K562 (cell line): ENCODE measurements around the gene SLC26A11. TPM values are rescaled to one million over a fixed set of nuclear protein-coding genes. Genes with fewer than 3 reads are reported as not detected.

ENCODE experiments used
- EP300 ChIP-seq: IDR thresholded peaks from 2 replicates; pipeline ENCODE4 v1.6.1; 2012; ENCODE audit warnings: low read length, improper control_type of control experiment
- GABPB1 ChIP-seq: sonication (generic); formaldehyde crosslinking; IDR thresholded peaks from 2 replicates; pipeline ENCODE4 v1.8.0; 2022; ENCODE audit warnings: mild to moderate bottlenecking, missing genetic modification reagents
- HDAC1 ChIP-seq, 2 experiments: fragments of 450-650 bp; IDR thresholded peaks; 2 replicates each; pipeline ENCODE4 v1.6.1; 2016 to 2017; ENCODE audit warnings: inconsistent platforms in 1 of 2, mild to moderate bottlenecking in 1 of 2, moderate library complexity in 1 of 2
- KLF1 ChIP-seq: fragments of 450-650 bp; IDR thresholded peaks from 2 replicates; pipeline ENCODE4 v1.6.1; 2016; ENCODE audit warnings: missing genetic modification characterization, missing compliant biosample characterization
- MECOM ChIP-seq: fragments of 250-450 bp; sonication (Bioruptor Pico); IDR thresholded peaks from 2 replicates; pipeline ENCODE4 v1.8.0; 2022; ENCODE audit warnings: inconsistent platforms
- POLR2G ChIP-seq: fragments of 200-400 bp; formaldehyde crosslinking; IDR thresholded peaks from 2 replicates; pipeline ENCODE4 v1.6.1; 2017; ENCODE audit warnings: low read depth, mild to moderate bottlenecking, antibody characterized with exemption, low read length, moderate library complexity
- PTTG1 ChIP-seq: fragments of 450-650 bp; IDR thresholded peaks from 2 replicates; pipeline ENCODE4 v1.6.1; 2016; ENCODE audit warnings: low read depth, mild to moderate bottlenecking, missing genetic modification characterization, missing compliant biosample characterization
- RAD51 ChIP-seq: fragments of 450-650 bp; IDR thresholded peaks from 2 replicates; pipeline ENCODE4 v1.7.1; 2016; ENCODE audit warnings: low read depth, mild to moderate bottlenecking, borderline replicate concordance
- SMAD1 ChIP-seq: fragments of 150-350 bp; IDR thresholded peaks from 2 replicates; pipeline ENCODE4 v1.6.1; 2014; ENCODE audit warnings: low read length, low read depth; ENCODE audit not compliant: partially characterized antibody
- ZKSCAN1 ChIP-seq: fragments of 150-350 bp; IDR thresholded peaks from 2 replicates; pipeline ENCODE4 v1.6.1; 2016; ENCODE audit warnings: low read depth, low read length
- ZNF507 ChIP-seq: conservative IDR thresholded peaks from 2 replicates; pipeline ENCODE4 v1.6.1; 2017; ENCODE audit warnings: missing genetic modification characterization, missing compliant biosample characterization
- ZNF561 ChIP-seq: fragments of 450-650 bp; formaldehyde crosslinking; conservative IDR thresholded peaks from 2 replicates; pipeline ENCODE4 v1.4.0; 2020; ENCODE audit warnings: mild to moderate bottlenecking, moderate library complexity
- polyA plus RNA-seq, 8 experiments: library from polyadenylated mRNA; depleted of rRNA in 4 of 8; stranded (reverse) in 5 of 8; unstranded in 3 of 8; fragments of >200 nt; fragmentation: Nextera tagmentation in 2 of 8; fragmentation: Illumina TruSeq in 1 of 8; extraction: Ambion mirVana in 2 of 8; extraction: Trizol in 1 of 8; gene quantifications; 2 replicates each; pipeline versions ENCODE4 v1.2.1 to v1.2.3, GENCODE V29; 2011 to 2014; ENCODE audit warnings: inconsistent platforms in 1 of 8, missing spikeins in 1 of 8
- total RNA-seq, 7 experiments: library from RNA; depleted of rRNA in 6 of 7; stranded (reverse); fragments of >200 nt in 6 of 7; fragmentation: Illumina TruSeq in 2 of 7; extraction: Trizol in 2 of 7; gene quantifications; 2 replicates each; pipeline versions ENCODE4 v1.2.1 to v1.2.3, GENCODE V29; 2011 to 2021; ENCODE audit warnings: low replicate concordance in 1 of 7
- TF ChIP-seq, protein P1 (sequence below), 2 experiments: fragments of 450-650 bp in 1 of 2; sonication (generic) in 1 of 2; formaldehyde crosslinking in 1 of 2; IDR thresholded peaks in 1 of 2; conservative IDR thresholded peaks in 1 of 2; 2 replicates each; pipeline versions ENCODE4 v1.6.1 to v1.8.1; 2016 to 2023; ENCODE audit warnings: mild to moderate bottlenecking in 2 of 2, moderate library complexity in 2 of 2, inconsistent platforms in 1 of 2, missing genetic modification reagents in 1 of 2
- TF ChIP-seq, protein P2 (sequence below): fragments of 250-450 bp; sonication (Bioruptor Pico); IDR thresholded peaks from 2 replicates; pipeline ENCODE4 v1.8.0; 2022; ENCODE audit warnings: inconsistent platforms, mild to moderate bottlenecking, moderate library complexity, borderline replicate concordance
- TF ChIP-seq, protein P3 (sequence below): fragments of 250-450 bp; sonication (Bioruptor Pico); IDR thresholded peaks from 2 replicates; pipeline ENCODE4 v1.5.0; 2021
- TF ChIP-seq, protein P4 (sequence below), 2 experiments: fragments of 450-650 bp; formaldehyde crosslinking in 1 of 2; IDR thresholded peaks; 2 replicates each; pipeline versions ENCODE4 v1.4.0 to v1.6.1; 2014 to 2020; ENCODE audit warnings: mild to moderate bottlenecking in 2 of 2, borderline replicate concordance in 1 of 2, low read depth in 1 of 2

Gene SLC26A11
- total and polyA plus RNA-seq, 9 of the 15 experiments (the other 6 are each of a cell fraction or from before 2014, with no cell fraction given): 0.06 to 3.1 (median 1.2) TPM; not detected in 1

DNA sequence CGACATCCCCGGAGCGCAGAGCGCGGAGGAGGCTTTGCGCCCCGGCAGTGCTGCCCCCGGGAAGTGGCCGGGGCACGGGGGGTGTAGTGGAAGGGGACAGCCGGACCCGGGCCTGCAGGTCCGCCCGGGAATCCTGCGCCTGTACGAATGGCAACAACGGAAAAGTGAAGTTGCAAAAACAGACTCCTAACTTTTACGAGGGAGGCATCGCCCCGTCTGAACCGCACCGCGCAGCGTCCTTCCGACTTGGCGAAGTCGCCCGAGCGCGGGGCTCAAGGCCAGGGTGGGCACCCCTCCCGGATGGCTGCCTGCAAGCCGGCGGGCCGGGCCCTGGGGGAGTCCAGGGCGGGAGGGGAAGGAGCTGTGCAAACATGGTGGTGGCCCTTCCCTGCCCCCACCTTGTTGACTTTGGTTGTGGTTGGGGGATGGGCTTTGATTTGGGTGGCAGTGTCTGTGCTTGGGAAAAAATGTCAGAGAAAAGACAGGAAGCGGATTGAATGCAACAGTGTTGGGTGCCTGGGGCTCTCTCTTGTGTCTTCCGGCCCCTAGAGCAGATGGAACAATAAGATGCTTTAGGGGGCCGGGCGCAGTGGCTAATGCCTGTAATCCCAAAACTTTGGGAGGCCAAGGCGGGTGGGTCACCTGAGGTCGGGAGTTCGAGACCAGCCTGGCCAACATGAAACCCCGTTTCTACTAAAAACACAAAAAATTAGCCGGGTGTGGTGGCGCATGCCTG, 41.1 kb downstream of the SLC26A11 start (continued):
- TF ChIP-seq, protein P1, sequence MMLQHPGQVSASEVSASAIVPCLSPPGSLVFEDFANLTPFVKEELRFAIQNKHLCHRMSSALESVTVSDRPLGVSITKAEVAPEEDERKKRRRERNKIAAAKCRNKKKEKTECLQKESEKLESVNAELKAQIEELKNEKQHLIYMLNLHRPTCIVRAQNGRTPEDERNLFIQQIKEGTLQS (IDR thresholded peaks at IDR 0.05): no peak
- TF ChIP-seq, protein P1 (CRISPR knock-in tag; conservative IDR thresholded peaks at IDR 0.05): no peak
- TF ChIP-seq HDAC1 (IDR thresholded peaks at IDR 0.05): 0 out of 4 replicates have a peak, but pooled peaks of 1 of the 2 experiments have one; percentile 41
- TF ChIP-seq PTTG1 (tag): no peak
- TF ChIP-seq GABPB1 (CRISPR knock-in tag): peak; percentile 34; the same call in 1 of the 2 replicates
- no peak; the same call in 1 of the 2 replicates for TF ChIP-seq EP300
- no peak for TF ChIP-seq ZNF561 (CRISPR knock-in tag)
- TF ChIP-seq ZKSCAN1: 0 out of 2 replicates have a peak, but pooled peaks have one; percentile 4
- TF ChIP-seq RAD51: no peak
- no peak for TF ChIP-seq ZNF507
- TF ChIP-seq, protein P2, sequence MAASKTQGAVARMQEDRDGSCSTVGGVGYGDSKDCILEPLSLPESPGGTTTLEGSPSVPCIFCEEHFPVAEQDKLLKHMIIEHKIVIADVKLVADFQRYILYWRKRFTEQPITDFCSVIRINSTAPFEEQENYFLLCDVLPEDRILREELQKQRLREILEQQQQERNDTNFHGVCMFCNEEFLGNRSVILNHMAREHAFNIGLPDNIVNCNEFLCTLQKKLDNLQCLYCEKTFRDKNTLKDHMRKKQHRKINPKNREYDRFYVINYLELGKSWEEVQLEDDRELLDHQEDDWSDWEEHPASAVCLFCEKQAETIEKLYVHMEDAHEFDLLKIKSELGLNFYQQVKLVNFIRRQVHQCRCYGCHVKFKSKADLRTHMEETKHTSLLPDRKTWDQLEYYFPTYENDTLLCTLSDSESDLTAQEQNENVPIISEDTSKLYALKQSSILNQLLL (CRISPR knock-in tag): no peak
- no peak for TF ChIP-seq SMAD1
- peak; percentile 65 for TF ChIP-seq POLR2G
- TF ChIP-seq, protein P3, sequence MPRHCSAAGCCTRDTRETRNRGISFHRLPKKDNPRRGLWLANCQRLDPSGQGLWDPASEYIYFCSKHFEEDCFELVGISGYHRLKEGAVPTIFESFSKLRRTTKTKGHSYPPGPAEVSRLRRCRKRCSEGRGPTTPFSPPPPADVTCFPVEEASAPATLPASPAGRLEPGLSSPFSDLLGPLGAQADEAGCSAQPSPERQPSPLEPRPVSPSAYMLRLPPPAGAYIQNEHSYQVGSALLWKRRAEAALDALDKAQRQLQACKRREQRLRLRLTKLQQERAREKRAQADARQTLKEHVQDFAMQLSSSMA (CRISPR knock-in tag): no peak
- TF ChIP-seq, protein P4, sequence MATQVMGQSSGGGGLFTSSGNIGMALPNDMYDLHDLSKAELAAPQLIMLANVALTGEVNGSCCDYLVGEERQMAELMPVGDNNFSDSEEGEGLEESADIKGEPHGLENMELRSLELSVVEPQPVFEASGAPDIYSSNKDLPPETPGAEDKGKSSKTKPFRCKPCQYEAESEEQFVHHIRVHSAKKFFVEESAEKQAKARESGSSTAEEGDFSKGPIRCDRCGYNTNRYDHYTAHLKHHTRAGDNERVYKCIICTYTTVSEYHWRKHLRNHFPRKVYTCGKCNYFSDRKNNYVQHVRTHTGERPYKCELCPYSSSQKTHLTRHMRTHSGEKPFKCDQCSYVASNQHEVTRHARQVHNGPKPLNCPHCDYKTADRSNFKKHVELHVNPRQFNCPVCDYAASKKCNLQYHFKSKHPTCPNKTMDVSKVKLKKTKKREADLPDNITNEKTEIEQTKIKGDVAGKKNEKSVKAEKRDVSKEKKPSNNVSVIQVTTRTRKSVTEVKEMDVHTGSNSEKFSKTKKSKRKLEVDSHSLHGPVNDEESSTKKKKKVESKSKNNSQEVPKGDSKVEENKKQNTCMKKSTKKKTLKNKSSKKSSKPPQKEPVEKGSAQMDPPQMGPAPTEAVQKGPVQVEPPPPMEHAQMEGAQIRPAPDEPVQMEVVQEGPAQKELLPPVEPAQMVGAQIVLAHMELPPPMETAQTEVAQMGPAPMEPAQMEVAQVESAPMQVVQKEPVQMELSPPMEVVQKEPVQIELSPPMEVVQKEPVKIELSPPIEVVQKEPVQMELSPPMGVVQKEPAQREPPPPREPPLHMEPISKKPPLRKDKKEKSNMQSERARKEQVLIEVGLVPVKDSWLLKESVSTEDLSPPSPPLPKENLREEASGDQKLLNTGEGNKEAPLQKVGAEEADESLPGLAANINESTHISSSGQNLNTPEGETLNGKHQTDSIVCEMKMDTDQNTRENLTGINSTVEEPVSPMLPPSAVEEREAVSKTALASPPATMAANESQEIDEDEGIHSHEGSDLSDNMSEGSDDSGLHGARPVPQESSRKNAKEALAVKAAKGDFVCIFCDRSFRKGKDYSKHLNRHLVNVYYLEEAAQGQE (IDR thresholded peaks at IDR 0.05; ENCODE audit: borderline replicate concordance): no peak
- TF ChIP-seq, protein P4 (CRISPR knock-in tag; IDR thresholded peaks at IDR 0.05; ENCODE audit: low read depth): no peak; the same call in 1 of the 2 replicates
- TF ChIP-seq KLF1 (tag): no peak
- TF ChIP-seq MECOM: no peak
